WERI-Rb-1 (cell line): Measurements from ENCODE around the gene SEPTIN10.

Experiments used
- DNase-seq: peaks from one replicate; pipeline ENCODE4 v3.0.0-alpha.2; 2020
- H3K27ac ChIP-seq: fragments of 250-450 bp; sonication (Bioruptor Pico); 2 replicates; pipeline ENCODE4 v1.5.1; 2020; ENCODE audit warnings: mild to moderate bottlenecking, moderate library complexity
- H3K27me3 ChIP-seq: fragments of 250-450 bp; sonication (Bioruptor Pico); 2 replicates; pipeline ENCODE4 v1.5.1; 2021; ENCODE audit warnings: mild to moderate bottlenecking, low read depth, moderate library complexity; ENCODE audit not compliant: insufficient read depth, severe bottlenecking
- H3K36me3 ChIP-seq: fragments of 250-450 bp; sonication (Bioruptor Pico); 2 replicates; pipeline ENCODE4 v1.5.1; 2020; ENCODE audit warnings: mild to moderate bottlenecking, moderate library complexity
- H3K4me3 ChIP-seq: 2 replicates; pipeline ENCODE4 v1.5.1; 2011; ENCODE audit warnings: low read depth, mild to moderate bottlenecking, control low read depth, low read length
- H3K9me3 ChIP-seq: fragments of 250-450 bp; sonication (Bioruptor Pico); 2 replicates; pipeline ENCODE4 v1.5.1; 2021; ENCODE audit warnings: mild to moderate bottlenecking, moderate library complexity; ENCODE audit not compliant: severe bottlenecking
- CTCF ChIP-seq: IDR thresholded peaks from 2 replicates; pipeline ENCODE4 v1.5.1; 2011; ENCODE audit warnings: low read depth, mild to moderate bottlenecking, control low read depth, inconsistent platforms, low read length

SEPTIN10 gene

GRCh38 chr2:109531221-109531620, 82.5 kb downstream of the SEPTIN10 start:
- no peak for TF ChIP-seq CTCF
- no peaks in the 10 kb centered on the region for H3K27me3 ChIP-seq

DNA sequence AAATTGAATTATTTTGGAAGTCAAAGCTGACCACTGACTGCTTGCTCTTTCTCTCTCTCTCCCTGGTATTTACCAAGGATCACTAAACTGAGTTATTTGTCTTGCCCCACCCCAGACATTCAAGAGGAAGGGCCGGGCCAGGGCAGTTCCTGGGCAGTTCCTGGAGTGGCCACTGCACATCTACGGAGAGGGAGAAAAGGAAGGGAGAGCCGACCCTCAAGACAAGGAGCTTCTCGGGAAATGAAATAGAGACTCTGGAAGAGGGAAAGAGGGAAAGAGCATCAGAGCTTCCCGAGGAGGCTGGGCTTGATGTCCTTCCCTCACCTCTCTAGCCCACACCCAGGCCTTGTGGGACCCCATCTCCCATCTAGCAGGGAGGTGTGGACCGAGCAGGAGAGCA, 83.1 kb downstream of the SEPTIN10 start:
- no peak for TF ChIP-seq CTCF
- no peak for DNase-seq
- Histone ChIP-seq H3K27ac (no peak overlapping the region), H3K9me3 (no peaks in the 10 kb centered on the region), H3K36me3 (no peaks in the 10 kb centered on the region), H3K4me3 (no peak overlapping the region), H3K27me3 (no peaks in the 10 kb centered on the region)

More at GRCh38 chr2:109531221-109531620, 82.5 kb downstream of the SEPTIN10 start:
- no peak overlapping the region for H3K27ac ChIP-seq
- no peak for DNase-seq
- no peak overlapping the region for H3K4me3 ChIP-seq
- H3K9me3 ChIP-seq = no peaks in the 10 kb centered on the region
- no peaks in the 10 kb centered on the region for H3K36me3 ChIP-seq

DNA sequence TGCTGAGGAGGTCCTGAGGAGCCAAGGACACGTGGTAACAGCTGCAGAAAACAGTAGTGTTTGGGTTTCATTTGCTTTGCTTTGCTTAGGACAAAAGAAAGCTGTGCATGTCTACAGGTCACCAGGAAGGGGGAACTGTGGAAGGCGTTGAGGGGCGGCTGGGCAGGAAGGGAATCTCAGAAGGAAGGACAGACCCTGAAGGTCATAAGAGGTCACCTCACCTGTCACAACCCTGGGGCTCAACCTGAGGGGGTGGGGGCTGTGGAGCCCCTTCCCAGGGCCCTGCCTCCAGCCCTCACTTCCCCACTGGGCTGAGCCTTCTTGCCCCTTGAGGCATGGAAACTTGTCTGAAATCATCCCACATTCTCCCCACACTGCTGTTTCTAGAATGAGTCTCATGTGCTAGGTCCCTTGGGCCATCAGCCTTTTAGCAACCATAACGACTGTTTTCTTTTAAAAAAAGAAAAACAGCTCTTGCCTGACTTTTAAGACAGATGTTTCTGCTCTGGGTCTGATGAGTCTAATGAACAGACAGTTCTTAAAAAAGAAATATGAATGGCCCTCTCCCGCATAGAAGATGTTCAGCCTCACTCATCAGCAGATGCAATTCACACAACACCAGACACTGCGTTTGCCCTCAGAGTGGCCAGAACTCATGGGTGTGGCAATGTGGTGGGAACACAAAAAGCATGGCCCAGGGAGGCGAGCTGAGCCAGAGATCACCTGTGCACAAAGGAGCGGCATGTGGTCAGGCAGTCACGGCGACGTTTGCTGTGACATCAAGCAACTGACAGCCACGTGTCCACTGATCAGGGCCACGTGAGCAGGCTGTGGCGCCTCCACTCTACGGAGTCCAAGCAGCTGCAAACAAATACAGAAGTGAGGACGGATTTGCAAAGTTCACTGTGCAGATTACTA, 84.0 kb downstream of the SEPTIN10 start:
- H3K36me3 ChIP-seq = no peaks in the 10 kb centered on the region
- H3K9me3 ChIP-seq = no peaks in the 10 kb centered on the region
- H3K4me3 ChIP-seq = no peak overlapping the region
- no peaks in the 10 kb centered on the region for H3K27me3 ChIP-seq
- no peak for TF ChIP-seq CTCF
- H3K27ac ChIP-seq = no peak overlapping the region
- no peak for DNase-seq

- DNase-seq = no peak
- no peaks in the 10 kb centered on the region for H3K36me3 ChIP-seq
- H3K9me3 ChIP-seq = no peaks in the 10 kb centered on the region
- no peaks in the 10 kb centered on the region for H3K27me3 ChIP-seq
- H3K4me3 ChIP-seq = no peak overlapping the region
- no peak overlapping the region for H3K27ac ChIP-seq
- TF ChIP-seq CTCF = no peak
These were observed 84.8 kb downstream of the SEPTIN10 start for GRCh38 chr2:109528811-109529501.

DNA sequence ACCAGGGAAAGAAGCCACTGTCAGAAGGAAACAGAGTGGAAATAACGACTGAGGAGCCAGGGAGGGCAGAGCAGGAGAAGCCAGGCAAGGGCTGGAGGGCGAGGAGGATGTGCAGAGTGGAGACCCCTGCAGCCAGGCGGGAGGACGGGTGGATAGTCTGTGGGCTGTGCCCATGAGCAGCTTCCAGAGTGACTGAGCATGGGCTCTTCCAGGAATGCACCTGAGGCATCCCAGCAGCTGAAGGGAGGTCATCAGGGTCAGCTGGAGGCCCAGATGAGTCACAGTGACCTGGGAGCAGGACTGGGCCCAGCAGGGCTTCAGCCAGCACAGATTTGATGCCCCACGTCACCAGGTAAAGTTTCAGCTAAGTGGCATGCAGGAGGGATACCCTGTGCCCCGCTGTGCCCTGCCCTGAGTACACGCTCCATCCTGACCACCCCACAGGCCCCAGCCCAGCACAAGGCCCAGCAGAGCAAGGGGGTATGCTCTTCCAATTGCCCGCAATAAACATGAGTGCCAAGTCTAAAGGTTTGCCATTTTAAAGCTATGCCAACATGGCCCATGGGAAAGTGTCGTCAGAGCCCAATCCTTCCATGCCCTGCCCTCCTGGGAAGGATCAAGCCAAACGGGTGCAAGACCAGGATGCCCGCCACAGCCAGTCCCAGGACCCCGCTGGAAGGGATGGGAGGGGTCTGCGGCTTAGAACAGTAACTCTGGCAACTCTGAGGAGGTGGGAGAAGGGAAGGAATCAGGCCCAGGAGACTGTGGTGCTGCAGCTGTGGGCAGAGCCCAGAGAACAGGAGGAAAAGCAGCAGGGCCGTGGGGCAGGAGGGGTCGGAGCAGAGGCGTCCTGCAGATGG, 85.7 kb downstream of the SEPTIN10 start:
- no peak for TF ChIP-seq CTCF
- Histone ChIP-seq H3K36me3 (no peaks in the 10 kb centered on the region), H3K27me3 (no peaks in the 10 kb centered on the region), H3K9me3 (no peaks in the 10 kb centered on the region), H3K27ac (no peak overlapping the region), H3K4me3 (no peak overlapping the region)
- DNase-seq = no peak
